AG04450 (cell line): ENCODE data around the gene HIPK2. TPM values are rescaled to one million over a fixed set of nuclear protein-coding genes. Genes with fewer than 3 reads are reported as not detected.
"Not testable (repeated sequence)": the region's sequence is repeated elsewhere in the genome, so short reads cannot be mapped to it uniquely, and the experiment has no call there.

Experiments used
- CTCF ChIA-PET: fragments of 300-600, 350-600 bp; formaldehyde crosslinking; extraction: SDS; loops from one replicate; lab custom pipeline; 2022; ENCODE audit warnings: antibody characterized with exemption, inconsistent platforms; lab: Charles Lee
- POLR2A ChIA-PET: fragments of 350-600 bp; formaldehyde crosslinking; extraction: SDS; loops from one replicate; lab custom pipeline; 2021; ENCODE audit warnings: antibody characterized with exemption, inconsistent platforms; lab: Yijun Ruan, JAX
- DNase-seq: peaks from one replicate; pipeline ENCODE4 v3.0.0-alpha.2; 2011; ENCODE audit warnings: low read depth, low spot score
- H3K27ac ChIP-seq: one replicate; pipeline ENCODE4 v1.5.1; 2012; ENCODE audit warnings: low read depth, low read length, control low read depth
- H3K27me3 ChIP-seq: one replicate; pipeline ENCODE4 v1.6.0; 2012; ENCODE audit warnings: low read length; ENCODE audit not compliant: control insufficient read depth, insufficient read depth
- H3K4me3 ChIP-seq: 2 replicates; pipeline ENCODE4 v1.5.1; 2011; ENCODE audit warnings: mild to moderate bottlenecking, low read depth, low read length, control low read depth
- H3K9me3 ChIP-seq: 2 replicates; pipeline ENCODE4 v1.5.1; 2012; ENCODE audit warnings: low read length; ENCODE audit not compliant: control insufficient read depth, insufficient read depth
- CTCF ChIP-seq: IDR thresholded peaks from 2 replicates; pipeline ENCODE4 v1.5.1; 2011; ENCODE audit warnings: low read depth, low read length, control low read depth, inconsistent platforms
- polyA plus RNA-seq: library from polyadenylated mRNA; depleted of rRNA; stranded (reverse); fragments of >200 nt; gene quantifications from 2 replicates; pipeline ENCODE4 v1.2.3, GENCODE V29; 2011

The HIPK2 gene
- polyA plus RNA-seq, 1 experiment, result 61.4 TPM

GRCh38 chr7:139557857-139558581, 219.8 kb downstream of the HIPK2 start:
- H3K27ac ChIP-seq, result no peak overlapping the region
- ChIA-PET POLR2A (interaction anchor here (0.7 to 1.4 kb wide), 2 partner anchors 9 to 105 kb away, joined by 4 to 5 read pairs; no protein-coding TSS in a partner anchor), CTCF (interaction anchor here (1.0 to 1.1 kb wide), 2 partner anchors 45 to 124 kb away, joined by 3 read pairs; no protein-coding TSS in a partner anchor)

GRCh38 chr7:139553991-139554700, 223.7 kb downstream of the HIPK2 start:
- H3K9me3 ChIP-seq, POLR2A ChIA-PET, H3K27ac ChIP-seq, H3K27me3 ChIP-seq, H3K4me3 ChIP-seq, DNase-seq: not testable (repeated sequence)
- CTCF ChIA-PET, result interaction anchor here (1.0 kb wide), 1 partner anchor 54 kb away, joined by 3 read pairs; no protein-coding TSS in a partner anchor

More at GRCh38 chr7:139557857-139558581, 219.8 kb downstream of the HIPK2 start:
- DNase-seq, result no peak
- peaks cover 2% of the 10 kb centered on the region for H3K27me3 ChIP-seq
- TF ChIP-seq CTCF, result no peak
- H3K4me3 ChIP-seq, result no peak overlapping the region
- peaks cover 5% of the 10 kb centered on the region; the same call in 1 of the 2 replicates for H3K9me3 ChIP-seq

GRCh38 chr7:139548302-139549028, 229.3 kb downstream of the HIPK2 start:
- no peak for DNase-seq
- no peak for TF ChIP-seq CTCF
- ChIA-PET CTCF (interaction anchor here (1.7 kb wide), 1 partner anchor 114 kb away, joined by 4 read pairs; no protein-coding TSS in a partner anchor), POLR2A (no interaction called here)
- H3K27ac ChIP-seq, result no peak overlapping the region
- H3K9me3 ChIP-seq, result no peaks in the 10 kb centered on the region; the same call in 1 of the 2 replicates
- H3K4me3 ChIP-seq, result no peak overlapping the region
- peaks cover 19% of the 10 kb centered on the region for H3K27me3 ChIP-seq

- H3K9me3 ChIP-seq, result no peaks in the 10 kb centered on the region; the same call in 1 of the 2 replicates
- ChIA-PET POLR2A (no interaction called here), CTCF (no interaction called here)
- no peak for TF ChIP-seq CTCF
- DNase-seq, result no peak
- H3K27me3 ChIP-seq, result peaks cover 25% of the 10 kb centered on the region
- no peak overlapping the region for H3K4me3 ChIP-seq
- no peak overlapping the region for H3K27ac ChIP-seq
Measured at GRCh38 chr7:139544645-139545044, 233.2 kb downstream of the HIPK2 start.
